ENCODE results near the gene SPATA19. TPM values are rescaled to one million over a fixed set of nuclear protein-coding genes. Genes with fewer than 3 reads are reported as not detected.
A peak's percentile ranks its signal among the peaks of the same experiment; 100 is the strongest.

SPATA19 gene
- total RNA-seq, 1 experiment from 2014 or later = not detected

DNA sequence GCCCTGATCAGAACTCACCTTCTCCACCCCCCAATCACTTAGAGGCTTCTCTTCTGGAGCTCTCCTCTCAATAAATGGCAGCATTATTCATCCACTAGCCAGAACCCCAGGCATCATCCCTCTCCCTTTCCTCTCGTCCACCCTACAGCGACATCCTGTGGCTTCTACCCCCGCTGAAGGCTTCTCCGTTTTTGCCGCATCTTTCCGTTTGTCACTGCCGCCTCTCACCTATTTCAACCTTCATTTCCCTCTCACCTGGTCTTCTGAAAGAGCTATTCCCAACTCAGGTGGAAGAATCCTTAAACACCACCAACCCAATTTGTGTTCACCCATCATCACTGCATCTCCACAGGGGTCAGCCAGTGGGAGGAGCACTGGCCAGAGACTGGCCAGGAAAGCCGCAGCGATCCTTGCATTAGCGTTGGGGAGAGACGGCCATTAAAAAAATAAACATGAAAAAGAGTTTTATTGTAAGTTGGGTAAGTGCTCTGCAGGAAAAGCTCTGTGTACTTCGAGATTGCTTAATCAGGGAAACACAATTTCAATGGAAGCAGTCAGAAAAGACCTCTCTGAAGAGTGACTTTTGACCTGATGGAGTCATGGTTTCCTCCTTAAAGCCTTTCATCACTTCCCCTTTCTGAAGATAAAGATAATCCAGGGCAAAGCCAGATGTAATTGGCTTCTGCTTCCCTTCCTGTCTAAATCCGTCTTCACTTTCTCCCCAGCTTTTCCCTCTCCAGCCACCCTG lies 36.7 kb downstream of the SPATA19 start:
- H3F3A ChIP-seq (ENCODE audit: insufficient read depth, low read depth) = no peaks in the 10 kb centered on the region
- H3K4me1 ChIP-seq (replicated peaks; ENCODE audit: insufficient read depth) = no peaks in the 10 kb centered on the region
- no peaks in the 10 kb centered on the region for H4K20me1 ChIP-seq (ENCODE audit: insufficient read depth)
- H3K36me3 ChIP-seq (ENCODE audit: low read depth) = no peaks in the 10 kb centered on the region
- no peak overlapping the region for H3K4me2 ChIP-seq
- intact Hi-C loops (cut with micrococcal nuclease; ENCODE audit: unreplicated experiment) = no loop called here
- H3K79me2 ChIP-seq (ENCODE audit: low read depth) = no peaks in the 10 kb centered on the region
- ChIA-PET CTCF (no interaction called here), POLR2A (ENCODE audit: unreplicated experiment) (no interaction called here)
- no peaks in the 10 kb centered on the region for H3K9me3 ChIP-seq (ENCODE audit: insufficient read depth, low read depth)
- DNase-seq = no peak
- H3K9me2 ChIP-seq (ENCODE audit: insufficient read depth) = no peaks in the 10 kb centered on the region
- H3K27me3 ChIP-seq (ENCODE audit: insufficient read depth, low read depth) = peaks cover 56% of the 10 kb centered on the region
- no TSS peak for BruUV-seq (replicated peaks)
- H3K4me3 ChIP-seq = no peak overlapping the region
- H3K27ac ChIP-seq = no peak overlapping the region
- no peak overlapping the region for H2AFZ ChIP-seq
- TF ChIP-seq, protein P1, sequence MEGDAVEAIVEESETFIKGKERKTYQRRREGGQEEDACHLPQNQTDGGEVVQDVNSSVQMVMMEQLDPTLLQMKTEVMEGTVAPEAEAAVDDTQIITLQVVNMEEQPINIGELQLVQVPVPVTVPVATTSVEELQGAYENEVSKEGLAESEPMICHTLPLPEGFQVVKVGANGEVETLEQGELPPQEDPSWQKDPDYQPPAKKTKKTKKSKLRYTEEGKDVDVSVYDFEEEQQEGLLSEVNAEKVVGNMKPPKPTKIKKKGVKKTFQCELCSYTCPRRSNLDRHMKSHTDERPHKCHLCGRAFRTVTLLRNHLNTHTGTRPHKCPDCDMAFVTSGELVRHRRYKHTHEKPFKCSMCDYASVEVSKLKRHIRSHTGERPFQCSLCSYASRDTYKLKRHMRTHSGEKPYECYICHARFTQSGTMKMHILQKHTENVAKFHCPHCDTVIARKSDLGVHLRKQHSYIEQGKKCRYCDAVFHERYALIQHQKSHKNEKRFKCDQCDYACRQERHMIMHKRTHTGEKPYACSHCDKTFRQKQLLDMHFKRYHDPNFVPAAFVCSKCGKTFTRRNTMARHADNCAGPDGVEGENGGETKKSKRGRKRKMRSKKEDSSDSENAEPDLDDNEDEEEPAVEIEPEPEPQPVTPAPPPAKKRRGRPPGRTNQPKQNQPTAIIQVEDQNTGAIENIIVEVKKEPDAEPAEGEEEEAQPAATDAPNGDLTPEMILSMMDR (conservative IDR thresholded peaks at IDR 0.05) = no peak
- no peak for TF ChIP-seq EZH2 (IDR thresholded peaks at IDR 0.05; ENCODE audit: low read depth)

- TF ChIP-seq EZH2 (IDR thresholded peaks at IDR 0.05; ENCODE audit: low read depth) = no peak
- TF ChIP-seq, protein P1 (conservative IDR thresholded peaks at IDR 0.05) = no peak
- Histone ChIP-seq H3K27me3 (ENCODE audit: insufficient read depth, low read depth) (peaks cover 35% of the 10 kb centered on the region), H3K9me3 (ENCODE audit: insufficient read depth, low read depth) (no peaks in the 10 kb centered on the region), H3K27ac (no peak overlapping the region), H3K9me2 (ENCODE audit: insufficient read depth) (no peaks in the 10 kb centered on the region), H3K4me3 (no peak overlapping the region), H3F3A (ENCODE audit: insufficient read depth, low read depth) (no peaks in the 10 kb centered on the region), H2AFZ (no peak overlapping the region), H3K36me3 (ENCODE audit: low read depth) (no peaks in the 10 kb centered on the region), H4K20me1 (ENCODE audit: insufficient read depth) (no peaks in the 10 kb centered on the region), H3K4me2 (no peak overlapping the region), H3K79me2 (ENCODE audit: low read depth) (no peaks in the 10 kb centered on the region), H3K4me1 (replicated peaks; ENCODE audit: insufficient read depth) (no peaks in the 10 kb centered on the region)
- DNase-seq = no peak
- no TSS peak for BruUV-seq (replicated peaks)
- intact Hi-C loops (cut with micrococcal nuclease; ENCODE audit: unreplicated experiment) = no loop called here
- POLR2A ChIA-PET (ENCODE audit: unreplicated experiment) = no interaction called here
- CTCF ChIA-PET = no interaction called here
Measured at GRCh38 chr11:133803026-133803425, 42.3 kb downstream of the SPATA19 start.

DNA sequence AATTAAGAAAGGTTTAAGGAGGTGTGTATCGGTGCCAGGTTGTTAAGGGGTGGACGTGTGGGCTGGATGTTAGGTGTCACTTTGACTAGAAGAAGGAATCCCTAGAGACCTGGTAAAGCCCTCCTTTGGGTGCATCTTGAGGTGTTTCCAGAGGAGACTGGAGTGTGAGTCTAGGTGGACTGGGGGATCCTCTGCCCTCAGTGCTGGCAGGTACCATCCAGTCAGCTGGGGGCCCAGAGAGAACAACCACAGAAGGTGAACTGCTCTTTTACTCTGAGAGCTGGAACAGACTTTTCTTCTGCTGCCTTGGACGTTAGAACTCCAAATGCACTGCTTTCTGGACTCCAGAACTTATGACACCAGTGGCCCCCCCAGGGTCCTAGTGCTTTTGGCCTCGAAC lies 44.0 kb downstream of the SPATA19 start:
- Histone ChIP-seq H3K9me3 (ENCODE audit: insufficient read depth, low read depth) (no peaks in the 10 kb centered on the region), H3K4me2 (no peak overlapping the region), H3K4me1 (replicated peaks; ENCODE audit: insufficient read depth) (no peaks in the 10 kb centered on the region), H3K27ac (no peak overlapping the region), H2AFZ (no peak overlapping the region), H3K79me2 (ENCODE audit: low read depth) (no peaks in the 10 kb centered on the region), H3K27me3 (ENCODE audit: insufficient read depth, low read depth) (peaks cover 31% of the 10 kb centered on the region), H4K20me1 (ENCODE audit: insufficient read depth) (no peaks in the 10 kb centered on the region), H3K4me3 (no peak overlapping the region), H3K9me2 (ENCODE audit: insufficient read depth) (no peaks in the 10 kb centered on the region), H3K36me3 (ENCODE audit: low read depth) (no peaks in the 10 kb centered on the region), H3F3A (ENCODE audit: insufficient read depth, low read depth) (no peaks in the 10 kb centered on the region)
- TF ChIP-seq, protein P1 (conservative IDR thresholded peaks at IDR 0.05) = no peak
- TF ChIP-seq EZH2 (IDR thresholded peaks at IDR 0.05; ENCODE audit: low read depth) = no peak
- ChIA-PET CTCF (no interaction called here), POLR2A (ENCODE audit: unreplicated experiment) (no interaction called here)
- BruUV-seq (replicated peaks) = no TSS peak
- DNase-seq = peak in 1 of 2 experiments; percentile 24
- intact Hi-C loops (cut with micrococcal nuclease; ENCODE audit: unreplicated experiment) = no loop called here
